RWPE2 (cell line): Measurements from ENCODE around the gene KATNB1.

Source experiments
- ATAC-seq: fragments of 200-7000 bp; cut with Tn5 transposase; 3 replicates; pipeline ENCODE4 v1.9.1; 2021; ENCODE audit warnings: low read depth
- DNase-seq: peaks from one replicate; pipeline ENCODE4 v3.0.0-alpha.2; 2020; ENCODE audit warnings: low spot score
- H3K27ac ChIP-seq: fragments of 450-650 bp; 2 replicates; pipeline ENCODE4 v1.5.1; 2017; ENCODE audit warnings: mild to moderate bottlenecking; ENCODE audit not compliant: poor library complexity, severe bottlenecking
- H3K27me3 ChIP-seq: fragments of 250-450 bp; sonication (Bioruptor Pico); 2 replicates; pipeline ENCODE4 v1.5.1; 2021; ENCODE audit warnings: mild to moderate bottlenecking, moderate library complexity; ENCODE audit not compliant: insufficient read depth, poor library complexity, severe bottlenecking
- H3K36me3 ChIP-seq: fragments of 250-450 bp; sonication (Bioruptor Pico); 2 replicates; pipeline ENCODE4 v1.5.1; 2020; ENCODE audit warnings: low read depth, mild to moderate bottlenecking, moderate library complexity
- H3K4me1 ChIP-seq: fragments of 250-450 bp; sonication (Bioruptor Pico); 2 replicates; pipeline ENCODE4 v1.5.1; 2021; ENCODE audit warnings: mild to moderate bottlenecking, moderate library complexity; ENCODE audit not compliant: insufficient read depth, poor library complexity, severe bottlenecking
- H3K4me3 ChIP-seq: fragments of 250-450 bp; sonication (Bioruptor Pico); 2 replicates; pipeline ENCODE4 v1.5.1; 2021; ENCODE audit warnings: mild to moderate bottlenecking, moderate library complexity; ENCODE audit not compliant: severe bottlenecking
- H3K9me3 ChIP-seq: fragments of 250-450 bp; sonication (Bioruptor Pico); 2 replicates; pipeline ENCODE4 v1.5.1; 2021; ENCODE audit warnings: mild to moderate bottlenecking, moderate library complexity; ENCODE audit not compliant: severe bottlenecking
- CTCF ChIP-seq: fragments of 450-650 bp; IDR thresholded peaks from one replicate; pipeline ENCODE4 v1.5.1; 2017; ENCODE audit warnings: mild to moderate bottlenecking, moderate library complexity; ENCODE audit not compliant: poor library complexity, severe bottlenecking

KATNB1 gene

GRCh38 chr16:57696240-57696639, 39.3 kb upstream of the KATNB1 start:
- Histone ChIP-seq H3K27ac (no peak overlapping the region), H3K36me3 (no peaks in the 10 kb centered on the region), H3K9me3 (no peaks in the 10 kb centered on the region), H3K27me3 (no peaks in the 10 kb centered on the region), H3K4me3 (no peak overlapping the region), H3K4me1 (no peaks in the 10 kb centered on the region)
- TF ChIP-seq CTCF: no peak
- DNase-seq: no peak
- ATAC-seq: no peak

- H3K9me3 ChIP-seq: no peaks in the 10 kb centered on the region
- ATAC-seq (no peak), DNase-seq (no peak)
- no peak overlapping the region for H3K4me3 ChIP-seq
- TF ChIP-seq CTCF: no peak
- no peaks in the 10 kb centered on the region for H3K36me3 ChIP-seq
- H3K4me1 ChIP-seq: no peaks in the 10 kb centered on the region
- H3K27me3 ChIP-seq: no peaks in the 10 kb centered on the region
- H3K27ac ChIP-seq: no peak overlapping the region
These were observed 37.6 kb upstream of the KATNB1 start for GRCh38 chr16:57697896-57698537.

- no peaks in the 10 kb centered on the region for H3K9me3 ChIP-seq
- ATAC-seq: no peak
- no peak for TF ChIP-seq CTCF
- DNase-seq: no peak
- no peaks in the 10 kb centered on the region for H3K27me3 ChIP-seq
- H3K4me3 ChIP-seq: no peak overlapping the region
- no peaks in the 10 kb centered on the region for H3K36me3 ChIP-seq
- no peaks in the 10 kb centered on the region for H3K4me1 ChIP-seq
- no peak overlapping the region for H3K27ac ChIP-seq
These were observed 36.7 kb upstream of the KATNB1 start for GRCh38 chr16:57698812-57699405.

GRCh38 chr16:57699481-57699880, 36.1 kb upstream of the KATNB1 start:
- DNase-seq: no peak
- TF ChIP-seq CTCF: no peak

GRCh38 chr16:57699899-57700298, 35.7 kb upstream of the KATNB1 start:
- ATAC-seq: no peak
- DNase-seq: no peak
- Histone ChIP-seq H3K4me1 (no peaks in the 10 kb centered on the region), H3K27ac (no peak overlapping the region), H3K27me3 (no peaks in the 10 kb centered on the region), H3K9me3 (no peaks in the 10 kb centered on the region), H3K36me3 (no peaks in the 10 kb centered on the region), H3K4me3 (no peak overlapping the region)
- no peak for TF ChIP-seq CTCF

More at GRCh38 chr16:57699481-57699880, 36.1 kb upstream of the KATNB1 start:
- H3K9me3 ChIP-seq: no peaks in the 10 kb centered on the region
- no peak overlapping the region for H3K4me3 ChIP-seq
- no peaks in the 10 kb centered on the region for H3K4me1 ChIP-seq
- ATAC-seq: no peak
- H3K27ac ChIP-seq: no peak overlapping the region
- no peaks in the 10 kb centered on the region for H3K36me3 ChIP-seq
- H3K27me3 ChIP-seq: no peaks in the 10 kb centered on the region
